ENCODE results near the gene WNK4.

WNK4 gene

DNA sequence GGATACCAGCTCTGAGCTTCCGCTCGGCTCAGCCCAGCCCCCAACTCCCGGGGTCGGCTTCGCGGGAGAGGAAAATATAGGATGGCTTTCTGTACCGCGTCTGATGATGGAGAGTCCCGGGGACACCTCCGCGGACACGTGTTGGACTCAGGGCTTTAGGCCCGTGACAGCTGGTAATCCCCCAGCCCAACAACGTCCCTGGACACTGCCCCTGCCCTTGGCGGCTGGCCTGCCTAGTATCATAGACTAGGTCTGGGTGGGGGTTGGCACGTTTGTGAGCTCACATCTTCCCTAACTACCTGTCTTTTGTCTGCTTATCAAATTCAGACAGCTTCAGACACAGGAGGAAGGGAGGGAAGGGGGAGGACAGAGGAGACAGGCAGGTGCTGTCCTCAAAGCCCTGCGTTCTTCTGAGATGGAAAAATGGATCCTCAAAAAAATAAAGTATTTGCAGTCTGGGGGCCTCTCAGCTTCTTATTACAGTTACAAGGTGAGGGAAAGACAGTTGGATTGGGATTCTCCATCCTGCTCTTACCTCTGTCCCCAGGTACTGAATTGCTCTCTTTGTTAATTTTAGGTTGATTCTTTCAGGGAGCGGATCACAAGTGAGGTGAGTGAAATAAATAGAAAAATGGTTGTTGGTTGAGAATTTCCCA lies 53.5 kb downstream of the WNK4 start:
- ChIA-PET POLR2A (interaction anchor here (0.5 to 1.4 kb wide), 3 partner anchors 10 to 116 kb away, joined by 3 to 4 read pairs (median 3); partner anchors contain the start of gene BECN1), CTCF (interaction anchor here (1.0 to 3.9 kb wide), 10 partner anchors 9 to 255 kb away, joined by 3 to 17 read pairs (median 4); partner anchors contain the start of genes BECN1 and TUBG1)
- no peak for DNase-seq
- Histone ChIP-seq H3K9me3 (ENCODE audit: control extremely low read depth in 1 of 5, control insufficient read depth in 4 of 5, insufficient read depth in 2 of 5, low read depth in 1 of 5, low read length in 4 of 5) (no peaks in the 10 kb centered on the region), H3K4me1 (ENCODE audit: control extremely low read depth in 1 of 4, control insufficient read depth in 4 of 4, insufficient read depth in 4 of 4, low read length in 3 of 4) (peaks cover 13 to 21% (median 17%) of the 10 kb centered on the region in 4 experiments), H3K36me3 (ENCODE audit: control insufficient read depth in 4 of 4, insufficient read depth in 4 of 4, low read length in 3 of 4) (peaks cover 10 to 33% (median 21%) of the 10 kb centered on the region in 4 experiments), H3K4me3 (ENCODE audit: control insufficient read depth in 1 of 7, extremely low read depth in 1 of 7, insufficient read depth in 4 of 7, low read depth in 2 of 7, low read length in 6 of 7) (peak overlapping the region; percentile 83 to 98 (median 85)), H3K27me3 (replicated peaks in 2 of 5; ENCODE audit: control insufficient read depth in 4 of 5, insufficient read depth in 5 of 5, low read length in 4 of 5) (no peaks in the 10 kb centered on the region), H3K27ac (ENCODE audit: insufficient read depth in 1 of 2, low read depth in 1 of 2, low read length in 2 of 2, poor library complexity in 1 of 2, severe bottlenecking in 2 of 2) (peak overlapping the region; percentile 90 to 92)
- 29% methylated on average over 1 of the region's 18 CpGs for WGBS (ENCODE audit: insufficient coverage)

GRCh38 chr17:42835732-42836131 lies 55.3 kb downstream of the WNK4 start:
- Histone ChIP-seq H3K27me3 (replicated peaks in 2 of 5; ENCODE audit: control insufficient read depth in 4 of 5, insufficient read depth in 5 of 5, low read length in 4 of 5) (no peaks in the 10 kb centered on the region), H3K36me3 (ENCODE audit: control insufficient read depth in 4 of 4, insufficient read depth in 4 of 4, low read length in 3 of 4) (peaks cover 10 to 46% (median 30%) of the 10 kb centered on the region in 4 experiments), H3K4me1 (ENCODE audit: control extremely low read depth in 1 of 4, control insufficient read depth in 4 of 4, insufficient read depth in 4 of 4, low read length in 3 of 4) (peaks cover 13 to 21% (median 17%) of the 10 kb centered on the region in 4 experiments), H3K9me3 (ENCODE audit: control extremely low read depth in 1 of 5, control insufficient read depth in 4 of 5, insufficient read depth in 2 of 5, low read depth in 1 of 5, low read length in 4 of 5) (no peaks in the 10 kb centered on the region), H3K4me3 (ENCODE audit: control insufficient read depth in 1 of 7, extremely low read depth in 1 of 7, insufficient read depth in 4 of 7, low read depth in 2 of 7, low read length in 6 of 7) (no peak overlapping the region), H3K27ac (ENCODE audit: insufficient read depth in 1 of 2, low read depth in 1 of 2, low read length in 2 of 2, poor library complexity in 1 of 2, severe bottlenecking in 2 of 2) (no peak overlapping the region)
- CTCF ChIA-PET, result interaction anchor here (1.1 to 3.6 kb wide), 2 partner anchors 7 to 93 kb away, joined by 4 to 17 read pairs; no protein-coding TSS in a partner anchor
- POLR2A ChIA-PET, result interaction anchor here (1.3 kb wide), 1 partner anchor 162 kb away, joined by 4 read pairs; the partner anchor contains the start of gene RPL27
- 100% methylated on average over 1 of the region's 6 CpGs for WGBS (ENCODE audit: insufficient coverage)
- peak in 1 of 3 donors; percentile 10 for DNase-seq

- 86% methylated on average over 6 of the region's 11 CpGs for WGBS (ENCODE audit: insufficient coverage)
- POLR2A ChIA-PET, result interaction anchor here (1.0 kb wide), 1 partner anchor 87 kb away, joined by 3 read pairs; no protein-coding TSS in a partner anchor
- H3K36me3 ChIP-seq (ENCODE audit: control insufficient read depth in 4 of 4, insufficient read depth in 4 of 4, low read length in 3 of 4), result peaks cover 16 to 77% (median 63%) of the 10 kb centered on the region in 4 experiments
Measured at GRCh38 chr17:42841975-42842685, 61.7 kb downstream of the WNK4 start.

GRCh38 chr17:42843358-42843934 lies 63.0 kb downstream of the WNK4 start:
- Histone ChIP-seq H3K27me3 (replicated peaks in 2 of 5; ENCODE audit: control insufficient read depth in 4 of 5, insufficient read depth in 5 of 5, low read length in 4 of 5) (no peaks in the 10 kb centered on the region), H3K4me1 (ENCODE audit: control extremely low read depth in 1 of 4, control insufficient read depth in 4 of 4, insufficient read depth in 4 of 4, low read length in 3 of 4) (peaks cover 0 to 5% (median 0%) of the 10 kb centered on the region in 4 experiments), H3K27ac (ENCODE audit: insufficient read depth in 1 of 2, low read depth in 1 of 2, low read length in 2 of 2, poor library complexity in 1 of 2, severe bottlenecking in 2 of 2) (no peak overlapping the region), H3K4me3 (ENCODE audit: control insufficient read depth in 1 of 7, extremely low read depth in 1 of 7, insufficient read depth in 4 of 7, low read depth in 2 of 7, low read length in 6 of 7) (no peak overlapping the region), H3K36me3 (ENCODE audit: control insufficient read depth in 4 of 4, insufficient read depth in 4 of 4, low read length in 3 of 4) (peaks cover 12 to 64% (median 54%) of the 10 kb centered on the region in 4 experiments), H3K9me3 (ENCODE audit: control extremely low read depth in 1 of 5, control insufficient read depth in 4 of 5, insufficient read depth in 2 of 5, low read depth in 1 of 5, low read length in 4 of 5) (no peaks in the 10 kb centered on the region)
- CTCF ChIA-PET, result interaction anchor here (0.9 to 10.6 kb wide), 22 partner anchors 9 to 353 kb away, joined by 3 to 136 read pairs (median 5); partner anchors contain the start of genes BECN1, PSME3 and RPL27
- peak; percentile 63 to 76 (median 71) for DNase-seq
- POLR2A ChIA-PET, result interaction anchor here (0.6 kb wide), 1 partner anchor 234 kb away, joined by 3 read pairs; the partner anchor contains the start of gene TUBG1
- 66% methylated on average over 5 of the region's 6 CpGs for WGBS (ENCODE audit: insufficient coverage)

More at GRCh38 chr17:42841975-42842685, 61.7 kb downstream of the WNK4 start:
- H3K4me3 ChIP-seq (ENCODE audit: control insufficient read depth in 1 of 7, extremely low read depth in 1 of 7, insufficient read depth in 4 of 7, low read depth in 2 of 7, low read length in 6 of 7), result no peak overlapping the region
- H3K27me3 ChIP-seq (replicated peaks in 2 of 5; ENCODE audit: control insufficient read depth in 4 of 5, insufficient read depth in 5 of 5, low read length in 4 of 5), result no peaks in the 10 kb centered on the region
- peaks cover 0 to 5% (median 0%) of the 10 kb centered on the region in 4 experiments for H3K4me1 ChIP-seq (ENCODE audit: control extremely low read depth in 1 of 4, control insufficient read depth in 4 of 4, insufficient read depth in 4 of 4, low read length in 3 of 4)
- no peak overlapping the region for H3K27ac ChIP-seq (ENCODE audit: insufficient read depth in 1 of 2, low read depth in 1 of 2, low read length in 2 of 2, poor library complexity in 1 of 2, severe bottlenecking in 2 of 2)
- DNase-seq, result no peak
- no peaks in the 10 kb centered on the region for H3K9me3 ChIP-seq (ENCODE audit: control extremely low read depth in 1 of 5, control insufficient read depth in 4 of 5, insufficient read depth in 2 of 5, low read depth in 1 of 5, low read length in 4 of 5)
- CTCF ChIA-PET, result interaction anchor here (0.9 to 10.6 kb wide), 14 partner anchors 8 to 224 kb away, joined by 3 to 136 read pairs (median 6); partner anchors contain the start of genes BECN1 and PSME3

DNA sequence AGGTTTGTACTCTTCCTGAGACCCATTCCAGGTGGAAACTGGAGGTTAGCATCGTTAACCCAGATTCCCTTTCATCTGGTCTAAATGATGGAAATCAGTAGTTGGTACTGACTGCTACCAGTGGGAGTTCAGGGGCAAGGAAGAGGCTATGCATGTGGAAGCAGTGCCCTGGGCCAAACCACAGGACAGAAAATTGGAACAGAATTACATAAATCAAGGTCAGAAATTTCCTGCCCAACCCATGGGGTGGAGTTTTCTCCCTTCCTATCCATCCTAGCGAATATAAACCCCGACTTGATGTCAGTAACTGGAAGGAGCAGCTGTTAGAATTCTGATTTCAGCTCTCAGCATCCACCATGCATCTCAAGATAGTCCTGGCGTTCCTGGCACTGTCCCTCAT lies 63.9 kb downstream of the WNK4 start, which contains the start of gene AOC2:
TSS of gene AOC2 (plus strand) at position 310 of the 400 bp plus-strand sequence. CDS start at position 357, 47 bp downstream.
- Histone ChIP-seq H3K4me1 (ENCODE audit: control extremely low read depth in 1 of 4, control insufficient read depth in 4 of 4, insufficient read depth in 4 of 4, low read length in 3 of 4) (peaks cover 0 to 5% (median 0%) of the 10 kb centered on the region in 4 experiments), H3K27me3 (replicated peaks in 2 of 5; ENCODE audit: control insufficient read depth in 4 of 5, insufficient read depth in 5 of 5, low read length in 4 of 5) (no peaks in the 10 kb centered on the region), H3K36me3 (ENCODE audit: control insufficient read depth in 4 of 4, insufficient read depth in 4 of 4, low read length in 3 of 4) (peaks cover 9 to 56% (median 47%) of the 10 kb centered on the region in 4 experiments), H3K4me3 (ENCODE audit: control insufficient read depth in 1 of 7, extremely low read depth in 1 of 7, insufficient read depth in 4 of 7, low read depth in 2 of 7, low read length in 6 of 7) (no peak within 1 kb of the TSS), H3K9me3 (ENCODE audit: control extremely low read depth in 1 of 5, control insufficient read depth in 4 of 5, insufficient read depth in 2 of 5, low read depth in 1 of 5, low read length in 4 of 5) (no peaks in the 10 kb centered on the region), H3K27ac (ENCODE audit: insufficient read depth in 1 of 2, low read depth in 1 of 2, low read length in 2 of 2, poor library complexity in 1 of 2, severe bottlenecking in 2 of 2) (no peak within 1 kb of the TSS)
- ChIA-PET POLR2A (no interaction called here), CTCF (interaction anchor here (0.5 to 10.6 kb wide), 17 partner anchors 9 to 180 kb away, joined by 3 to 136 read pairs (median 6); partner anchors contain the start of genes PSME3 and RPL27)
- 55% methylated on average over 4 of the region's 4 CpGs for WGBS (ENCODE audit: insufficient coverage)
- no peak for DNase-seq

- no peaks in the 10 kb centered on the region for H3K9me3 ChIP-seq (ENCODE audit: control extremely low read depth in 1 of 5, control insufficient read depth in 4 of 5, insufficient read depth in 2 of 5, low read depth in 1 of 5, low read length in 4 of 5)
- 94% methylated on average over 24 of the region's 24 CpGs for WGBS (ENCODE audit: insufficient coverage)
- H3K36me3 ChIP-seq (ENCODE audit: control insufficient read depth in 4 of 4, insufficient read depth in 4 of 4, low read length in 3 of 4), result peaks cover 9 to 53% (median 44%) of the 10 kb centered on the region in 4 experiments
- H3K27ac ChIP-seq (ENCODE audit: insufficient read depth in 1 of 2, low read depth in 1 of 2, low read length in 2 of 2, poor library complexity in 1 of 2, severe bottlenecking in 2 of 2), result no peak overlapping the region
- no peak for DNase-seq
- ChIA-PET CTCF (interaction anchor here (1.0 to 10.6 kb wide), 10 partner anchors 10 to 153 kb away, joined by 3 to 136 read pairs (median 6); partner anchors contain the start of genes BECN1, PSME3 and RPL27), POLR2A (no interaction called here)
- H3K27me3 ChIP-seq (replicated peaks in 2 of 5; ENCODE audit: control insufficient read depth in 4 of 5, insufficient read depth in 5 of 5, low read length in 4 of 5), result no peaks in the 10 kb centered on the region
- H3K4me3 ChIP-seq (ENCODE audit: control insufficient read depth in 1 of 7, extremely low read depth in 1 of 7, insufficient read depth in 4 of 7, low read depth in 2 of 7, low read length in 6 of 7), result no peak overlapping the region
- peaks cover 0 to 5% (median 0%) of the 10 kb centered on the region in 4 experiments for H3K4me1 ChIP-seq (ENCODE audit: control extremely low read depth in 1 of 4, control insufficient read depth in 4 of 4, insufficient read depth in 4 of 4, low read length in 3 of 4)
Measured at GRCh38 chr17:42844761-42845555, 64.5 kb downstream of the WNK4 start.
